Kidney capillary endothelial cell (primary cell): ENCODE results near the gene DAP.
A peak's percentile ranks its signal among the peaks of the same experiment; 100 is the strongest.

ENCODE experiments used
- DNase-seq: peaks from one replicate; pipeline ENCODE4 v3.0.0-alpha.2; 2018; ENCODE audit warnings: low spot score

DAP gene

GRCh38 chr5:10760096-10760920 is 726 bp downstream of the DAP start:
- peak; percentile 36 for DNase-seq

GRCh38 chr5:10759111-10759510 is 1.9 kb downstream of the DAP start:
- no peak for DNase-seq

- DNase-seq, result no peak
Observed at GRCh38 chr5:10757922-10758555, 3.0 kb downstream of the DAP start.

- no peak for DNase-seq
Observed at GRCh38 chr5:10757043-10757442, 4.0 kb downstream of the DAP start.

- DNase-seq, result no peak
Observed at GRCh38 chr5:10756549-10756948, 4.5 kb downstream of the DAP start.

DNA sequence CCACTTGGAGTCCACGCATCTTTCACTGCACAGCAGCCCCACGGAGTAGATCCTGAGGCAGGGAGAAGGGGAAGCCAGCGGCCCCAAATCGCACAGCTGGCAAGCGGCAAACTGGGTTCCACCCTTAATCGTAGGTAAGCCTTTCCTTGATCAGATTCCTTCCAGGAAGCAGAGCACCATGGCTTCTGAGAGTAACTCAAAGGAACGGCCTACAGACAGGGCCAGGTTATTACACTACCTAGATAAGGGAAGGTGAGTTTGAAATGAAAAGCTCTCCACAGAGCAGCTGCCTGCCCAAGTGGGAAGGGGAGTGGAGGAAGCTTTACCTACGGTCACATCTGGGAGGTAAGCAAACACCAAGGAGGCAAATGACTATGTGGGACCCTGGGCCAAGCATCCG is 7.9 kb downstream of the DAP start:
- no peak for DNase-seq

DNA sequence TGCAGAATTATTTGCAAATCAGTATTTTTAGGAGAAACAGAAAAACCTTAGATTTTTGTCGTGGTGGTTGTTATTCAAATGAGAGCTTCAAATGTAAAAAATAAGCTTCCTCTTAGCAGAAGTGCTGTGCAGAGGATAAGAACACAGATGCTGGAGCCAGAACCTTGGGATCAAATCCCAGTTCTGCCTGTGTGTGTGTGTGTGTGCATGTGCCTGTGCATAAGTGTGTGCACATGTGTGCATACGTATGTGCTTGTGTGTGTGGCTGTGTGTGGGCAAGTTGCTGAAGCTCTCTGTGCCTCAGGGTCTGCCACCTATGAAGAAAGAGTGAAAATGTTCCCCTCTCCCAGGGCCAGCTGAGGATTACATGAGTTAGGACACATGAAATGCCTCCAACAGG is 8.6 kb downstream of the DAP start:
- DNase-seq, result no peak

DNA sequence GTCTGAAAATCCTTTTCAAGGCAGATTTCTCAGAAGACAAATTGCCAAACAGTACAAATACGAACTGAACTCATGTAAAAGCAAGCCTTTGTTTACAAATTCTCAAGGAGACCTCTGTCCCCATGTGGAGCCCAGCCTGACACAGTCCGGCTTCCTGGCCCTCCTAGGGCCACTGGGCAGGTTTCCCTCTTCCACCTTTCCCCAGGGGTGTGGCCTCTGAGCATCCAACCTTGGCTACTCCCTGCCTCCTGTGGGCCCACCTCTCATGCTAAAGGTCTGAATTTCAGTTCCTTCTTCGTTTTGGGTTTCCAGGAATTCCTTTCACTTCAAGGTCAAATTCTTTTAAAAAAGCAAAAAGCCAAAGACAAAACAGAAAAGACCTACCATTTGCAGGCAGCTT is 10.1 kb downstream of the DAP start:
- no peak for DNase-seq

DNA sequence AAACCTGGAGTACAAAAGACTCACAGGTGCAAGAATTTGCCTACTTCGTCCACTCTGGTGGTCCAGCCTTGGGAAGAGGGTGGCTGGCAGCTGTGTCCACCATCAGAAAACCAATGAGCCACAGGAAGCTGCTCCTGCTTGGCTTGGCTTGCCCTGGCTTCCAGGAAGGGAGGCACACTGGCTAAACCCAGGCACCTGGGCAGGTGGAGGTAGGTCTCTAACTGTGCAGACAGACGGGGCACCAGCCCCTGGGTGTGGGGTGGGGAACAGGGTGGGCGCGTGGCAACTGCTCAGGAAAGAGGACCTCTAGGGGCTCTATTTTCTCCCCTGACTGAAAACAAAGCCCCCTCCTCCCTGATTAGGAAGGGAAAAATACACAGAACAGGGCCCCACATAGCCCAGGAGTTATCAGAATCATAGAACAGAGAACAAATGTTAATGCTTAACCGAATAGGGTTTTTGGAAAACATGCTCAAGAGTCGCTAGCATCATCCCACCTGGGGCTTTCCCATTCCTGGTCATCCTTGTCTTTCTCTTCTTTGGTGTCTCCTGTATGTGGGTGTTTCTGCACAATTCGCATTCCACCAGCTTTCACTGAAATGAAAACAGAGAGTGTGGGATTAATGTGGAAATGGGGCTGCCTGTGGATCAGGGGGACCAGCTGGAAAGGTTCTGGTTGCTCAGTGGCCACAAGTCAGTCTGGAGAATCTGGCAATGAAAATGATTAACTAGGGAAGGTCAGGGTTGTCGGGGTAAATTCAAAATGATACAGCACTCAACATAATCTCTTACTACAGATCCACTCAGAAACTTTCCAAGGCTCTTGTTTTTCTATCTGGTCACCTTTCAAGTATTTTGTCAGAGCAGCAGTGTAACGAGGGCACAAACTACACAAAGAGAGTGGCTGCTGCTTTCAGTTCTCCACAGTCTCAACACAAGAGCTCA is 13.1 kb downstream of the DAP start:
- DNase-seq, result no peak

GRCh38 chr5:10746711-10747110 is 14.3 kb downstream of the DAP start:
- DNase-seq, result no peak

GRCh38 chr5:10745133-10745532 is 15.9 kb downstream of the DAP start:
- DNase-seq, result no peak

- DNase-seq, result no peak
Observed at GRCh38 chr5:10744681-10745080, 16.4 kb downstream of the DAP start.

DNA sequence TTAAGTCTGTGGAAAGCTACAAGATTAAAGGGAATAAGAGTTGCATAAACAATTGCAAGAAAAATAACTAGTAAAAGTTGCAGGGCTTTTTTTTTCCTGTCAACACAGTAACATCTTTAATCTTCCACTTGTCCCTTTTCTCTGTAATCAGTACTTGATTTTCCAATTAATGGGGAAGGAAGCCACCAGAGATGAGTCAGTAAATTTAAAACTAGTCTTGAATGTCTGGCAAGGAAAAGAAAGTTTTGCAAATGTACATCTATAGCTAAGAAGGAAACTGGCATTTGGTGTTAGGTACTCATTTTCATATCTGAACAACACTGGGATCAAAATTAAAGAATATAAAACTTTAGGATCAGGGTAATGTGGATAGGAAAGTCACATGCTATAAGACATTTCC is 17.1 kb downstream of the DAP start:
- DNase-seq, result no peak

DNA sequence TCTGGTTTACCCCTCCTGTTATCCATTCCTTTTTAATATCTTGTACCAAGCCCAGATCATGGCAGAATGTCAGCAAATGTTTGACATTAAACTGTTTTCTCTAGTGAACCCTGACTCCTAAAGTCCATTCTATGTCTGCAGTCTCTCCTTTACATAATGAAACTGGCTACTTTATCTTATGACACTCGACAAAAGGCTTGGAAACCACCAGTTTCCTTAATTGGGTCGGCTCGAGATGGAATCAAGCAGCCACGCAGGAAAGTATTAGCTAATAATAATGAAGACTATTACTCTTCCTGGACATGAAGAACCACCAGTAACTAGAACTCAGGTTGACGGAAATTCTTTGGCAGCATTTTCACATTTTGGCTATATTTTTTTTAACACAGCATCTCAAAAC is 17.5 kb downstream of the DAP start:
- no peak for DNase-seq

- DNase-seq, result no peak
Observed at GRCh38 chr5:10741661-10742060, 19.4 kb downstream of the DAP start.

DNA sequence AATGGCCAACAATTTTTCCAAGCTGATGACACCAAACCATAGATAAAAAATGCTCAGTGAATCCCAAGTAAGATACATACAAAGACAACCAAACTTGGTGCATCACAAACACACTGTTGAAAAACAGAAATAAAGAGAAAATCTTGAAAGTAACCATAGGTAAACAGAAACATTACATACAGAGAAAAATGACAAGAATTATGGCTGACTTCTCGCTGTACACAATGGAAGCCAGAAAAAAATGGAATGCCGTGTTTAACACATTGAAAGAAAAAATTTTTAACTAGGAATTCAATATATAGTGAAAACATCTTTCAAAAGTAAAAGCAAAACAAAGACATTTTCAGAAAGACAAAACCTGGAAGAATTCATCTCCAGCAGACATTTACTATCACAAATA is 20.6 kb downstream of the DAP start:
- DNase-seq, result no peak

DNA sequence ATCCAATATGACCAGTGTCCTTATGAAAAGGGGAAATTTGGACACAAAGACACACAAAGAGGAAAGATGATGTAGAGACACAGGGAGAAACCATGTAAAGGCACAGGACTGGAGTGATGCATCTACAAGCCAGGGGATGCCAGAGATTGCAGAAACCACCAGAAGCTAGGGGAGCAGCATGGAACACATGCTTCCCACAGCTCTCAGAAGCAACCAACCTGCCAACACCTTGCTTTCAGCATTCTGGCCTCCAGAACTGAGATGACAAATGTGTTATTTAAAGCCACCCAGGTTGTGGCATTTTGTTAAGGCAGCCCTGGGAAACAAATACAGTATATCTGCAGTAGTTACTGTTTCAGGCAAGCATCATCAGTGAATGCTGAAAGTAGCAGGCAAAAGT is 23.2 kb downstream of the DAP start:
- DNase-seq, result no peak

DNA sequence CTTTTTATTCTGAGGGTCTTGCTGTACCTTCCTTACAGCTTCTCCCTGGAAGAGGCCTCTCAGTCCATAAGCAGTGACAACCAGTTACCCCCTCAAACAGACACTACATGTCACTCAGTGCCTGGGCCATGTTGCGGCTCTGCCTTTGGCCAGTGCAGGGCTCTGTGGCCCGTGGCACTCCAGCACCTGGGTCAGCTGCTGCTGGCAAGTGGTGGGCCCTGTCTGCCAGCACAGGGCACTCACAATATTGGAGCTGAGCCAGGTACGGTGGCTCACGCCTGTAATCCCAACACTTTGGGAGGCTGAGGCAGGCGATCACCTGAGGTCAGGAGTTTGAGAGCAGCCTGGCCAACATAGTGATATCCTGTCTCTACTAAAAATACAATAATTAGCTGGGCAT is 24.2 kb downstream of the DAP start:
- no peak for DNase-seq

DNA sequence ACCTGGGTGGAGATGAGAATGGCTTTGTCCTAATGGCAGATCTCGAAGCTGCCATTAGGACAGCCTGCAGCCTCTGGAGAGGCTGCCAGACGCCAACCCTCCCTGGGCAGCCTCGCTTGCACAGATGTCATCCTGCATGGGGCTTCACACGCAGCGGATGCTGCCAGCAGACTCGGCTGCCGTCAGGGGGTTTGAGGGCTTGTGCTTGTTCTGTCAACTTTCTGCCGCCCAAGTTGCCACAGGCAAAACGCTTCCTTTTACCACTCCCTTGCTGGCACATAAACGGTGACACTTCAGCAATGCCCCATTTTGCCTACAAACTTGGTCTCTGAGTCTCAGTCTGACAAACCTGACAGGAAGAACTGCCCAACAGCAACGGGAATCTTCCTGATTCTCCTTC is 24.7 kb downstream of the DAP start:
- DNase-seq, result no peak

- DNase-seq, result no peak
Observed at GRCh38 chr5:10735569-10736276, 25.3 kb downstream of the DAP start.

- no peak for DNase-seq
Observed at GRCh38 chr5:10734832-10735523, 26.1 kb downstream of the DAP start.
